Lung (tissue), 12 donors: ENCODE measurements around the gene NXT1. TPM values are rescaled to one million over a fixed set of nuclear protein-coding genes. Genes with fewer than 3 reads are reported as not detected.

Experiments
- ATAC-seq: fragments of 200-7000 bp; cut with Tn5 transposase; one replicate; pipeline ENCODE4 v1.9.1; 2020; ENCODE audit warnings: moderate number of reproducible peaks; ENCODE audit not compliant: insufficient read depth, low FRiP score
- DNase-seq, 3 donors: peaks; one replicate each; pipeline ENCODE4 v3.0.0-alpha.2; 2013 to 2017
- H3K27ac ChIP-seq, 2 donors: one replicate each; pipeline ENCODE4 v1.5.1; 2013; ENCODE audit warnings: mild to moderate bottlenecking in 2 of 2, moderate library complexity in 2 of 2, control low read depth in 1 of 2, inconsistent platforms in 1 of 2, low read depth in 1 of 2, low read length in 1 of 2
- H3K27me3 ChIP-seq, 3 donors: one replicate each; pipeline ENCODE4 v1.5.1; 2013; ENCODE audit warnings: low read length in 2 of 3; ENCODE audit not compliant: control insufficient read depth in 3 of 3, insufficient read depth in 3 of 3
- H3K36me3 ChIP-seq, 4 donors: one replicate each; pipeline ENCODE4 v1.5.1; 2013; ENCODE audit warnings: low read length in 4 of 4, mild to moderate bottlenecking in 1 of 4, moderate library complexity in 1 of 4; ENCODE audit not compliant: control insufficient read depth in 4 of 4, insufficient read depth in 4 of 4
- H3K4me1 ChIP-seq, 5 donors: one replicate each; pipeline ENCODE4 v1.5.1; 2013; ENCODE audit warnings: low read length in 5 of 5, mild to moderate bottlenecking in 2 of 5, moderate library complexity in 1 of 5; ENCODE audit not compliant: control insufficient read depth in 5 of 5, insufficient read depth in 5 of 5
- H3K4me3 ChIP-seq: one replicate; pipeline ENCODE4 v1.5.1; 2013; ENCODE audit warnings: mild to moderate bottlenecking, control low read depth, moderate library complexity
- H3K9ac ChIP-seq, 2 donors: one replicate each; pipeline ENCODE4 v1.5.1; 2013; ENCODE audit warnings: low read length in 2 of 2, control low read depth in 1 of 2; ENCODE audit not compliant: insufficient read depth in 1 of 2
- H3K9me3 ChIP-seq, 4 donors: one replicate each; pipeline ENCODE4 v1.5.1; 2013; ENCODE audit warnings: low read length in 3 of 4, mild to moderate bottlenecking in 1 of 4, moderate library complexity in 1 of 4; ENCODE audit not compliant: control insufficient read depth in 4 of 4, insufficient read depth in 3 of 4
- CTCF ChIP-seq: IDR thresholded peaks from 2 replicates; pipeline ENCODE4 v1.5.1; 2012; ENCODE audit warnings: mild to moderate bottlenecking; ENCODE audit errors: control extremely low read depth, extremely low read depth
- WGBS, 2 donors: extraction: QIAGEN DNeasy Blood & Tissue Kit; methylation state at CpG; one replicate each; pipeline ENCODE4 v1.1.7; 2013; 5-methylcytosine and 5-hydroxymethylcytosine counted together
- polyA plus RNA-seq, 2 donors: library from polyadenylated mRNA; stranded (reverse); fragments of 200-250 nt; gene quantifications; one replicate each; pipeline ENCODE4 v1.2.1, GENCODE V29; 2013
- total RNA-seq, 2 donors: library from RNA; depleted of rRNA in 1 of 2; stranded (reverse); fragments of >200 nt in 1 of 2; gene quantifications; one replicate each; pipeline ENCODE4 v1.2.1, GENCODE V29; 2014 to 2021
- donor health status: control.
- donor health status: control.
- donor health status: Bipolar disorder and iron deficiency.
- donor health status: healthy.
- donor health status: DM: yes; HTN: yes; CAD: no.

The NXT1 gene
- total and polyA plus RNA-seq, 4 donors, result 19.1 to 35.9 (median 20.9) TPM

DNA sequence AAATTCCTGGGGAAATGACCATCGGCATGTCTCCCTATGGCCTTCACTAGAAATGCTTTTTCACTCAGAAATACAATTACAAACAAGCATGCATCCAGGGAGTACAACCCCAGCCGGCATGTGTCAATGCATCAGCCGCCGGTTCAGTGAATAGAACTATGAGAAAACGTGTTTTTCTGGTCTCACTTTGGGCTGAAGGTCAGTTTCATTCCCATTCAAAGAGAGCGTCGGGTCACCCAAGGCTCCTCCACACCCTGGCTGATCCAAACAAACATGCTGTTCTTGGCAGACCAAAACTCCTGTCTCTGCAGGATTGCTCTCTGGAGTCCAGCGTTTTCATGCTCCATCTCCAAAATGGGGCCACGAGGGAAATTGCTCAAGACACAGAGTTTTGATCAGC is 35.5 kb upstream of the NXT1 start:
- no peaks in the 10 kb centered on the region for H3K36me3 ChIP-seq
- DNase-seq (peak in 1 of 3 donors; percentile 24), ATAC-seq (no peak)
- H3K4me1 ChIP-seq, result no peaks in the 10 kb centered on the region
- H3K4me3 ChIP-seq, result no peak overlapping the region
- TF ChIP-seq CTCF, result no peak
- 67 to 76% methylated on average over 9 of the region's 9 CpGs for WGBS, 2 donors
- H3K9me3 ChIP-seq, result no peaks in the 10 kb centered on the region
- no peaks in the 10 kb centered on the region for H3K27me3 ChIP-seq
- no peak overlapping the region for H3K9ac ChIP-seq
- H3K27ac ChIP-seq, result no peak overlapping the region

DNA sequence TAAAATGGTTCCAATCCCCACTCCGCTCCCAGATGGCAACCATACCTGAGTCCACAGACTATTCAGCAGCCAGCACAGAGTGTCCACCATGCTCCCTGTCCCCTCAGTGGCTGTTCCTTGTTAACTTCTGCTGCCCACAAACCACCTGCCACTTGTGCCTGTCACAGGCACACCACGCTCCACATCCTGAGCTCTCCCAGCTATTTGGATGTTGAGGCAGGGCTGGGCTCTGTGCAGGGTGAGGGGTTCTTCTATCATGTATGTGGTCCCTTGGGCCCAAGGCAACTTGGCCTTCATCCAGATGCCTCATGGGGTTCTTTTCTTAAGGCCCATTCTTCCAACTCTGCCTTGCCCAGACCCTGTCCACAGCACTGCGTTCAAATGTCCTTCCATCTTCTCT is 34.0 kb upstream of the NXT1 start:
- no peak overlapping the region for H3K27ac ChIP-seq
- ATAC-seq, result no peak
- H3K9me3 ChIP-seq, result peaks cover 0 to 3% (median 0%) of the 10 kb centered on the region in 4 donors
- H3K27me3 ChIP-seq, result no peaks in the 10 kb centered on the region
- 98% methylated on average over 3 of the region's 3 CpGs for WGBS, 2 donors
- H3K9ac ChIP-seq, result no peak overlapping the region
- H3K36me3 ChIP-seq, result no peaks in the 10 kb centered on the region
- DNase-seq, result no peak
- TF ChIP-seq CTCF, result no peak
- no peaks in the 10 kb centered on the region for H3K4me1 ChIP-seq
- no peak overlapping the region for H3K4me3 ChIP-seq

GRCh38 chr20:23317081-23317480 is 33.5 kb upstream of the NXT1 start:
- no peak overlapping the region for H3K27ac ChIP-seq
- no peak overlapping the region for H3K9ac ChIP-seq
- no peaks in the 10 kb centered on the region for H3K4me1 ChIP-seq
- H3K27me3 ChIP-seq, result no peaks in the 10 kb centered on the region
- H3K36me3 ChIP-seq, result no peaks in the 10 kb centered on the region
- DNase-seq, result no peak
- 88 to 93% methylated on average over 5 of the region's 5 CpGs for WGBS, 2 donors
- peaks cover 0 to 3% (median 0%) of the 10 kb centered on the region in 4 donors for H3K9me3 ChIP-seq
- ATAC-seq, result no peak
- no peak overlapping the region for H3K4me3 ChIP-seq
- TF ChIP-seq CTCF, result no peak

DNA sequence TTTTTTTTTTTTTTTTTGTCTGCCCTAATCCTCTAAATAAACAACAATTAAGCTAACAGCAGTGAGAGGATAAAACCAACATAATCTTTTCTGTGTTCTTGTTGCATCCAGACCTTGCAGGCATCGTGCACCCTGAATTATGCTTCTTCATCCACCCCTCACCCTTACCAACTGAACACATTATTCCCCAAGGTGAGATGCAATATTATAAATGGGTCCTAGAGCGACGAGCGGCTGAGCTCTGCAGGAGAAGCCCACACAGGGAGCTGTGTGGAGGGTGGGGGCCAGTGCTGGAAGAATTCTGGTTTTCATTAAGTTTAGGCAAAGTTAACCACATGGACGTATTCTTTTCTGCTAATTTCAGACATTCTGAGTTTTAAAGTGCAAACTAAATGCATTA is 32.2 kb upstream of the NXT1 start:
- Histone ChIP-seq H3K27me3 (no peaks in the 10 kb centered on the region), H3K27ac (no peak overlapping the region), H3K9me3 (peaks cover 0 to 3% (median 0%) of the 10 kb centered on the region in 4 donors), H3K9ac (no peak overlapping the region), H3K4me1 (no peaks in the 10 kb centered on the region), H3K4me3 (no peak overlapping the region), H3K36me3 (no peaks in the 10 kb centered on the region)
- TF ChIP-seq CTCF, result no peak
- 89 to 94% methylated on average over 5 of the region's 5 CpGs for WGBS, 2 donors
- ATAC-seq (no peak), DNase-seq (no peak)
